Esophagus squamous epithelium (tissue), 4 donors: ENCODE measurements around the gene DPM1.

Experiments used
- POLR2A ChIP-seq, 4 donors: fragments of 450-650 bp; IDR thresholded peaks; one replicate each; pipeline ENCODE4 v1.6.1; 2017; ENCODE audit warnings: antibody characterized with exemption in 4 of 4, mild to moderate bottlenecking in 4 of 4, moderate library complexity in 3 of 4
- TF ChIP-seq, protein P1 (sequence below), 6 experiments: fragments of 450-650 bp in 4 of 6; fragments of 200-600 bp in 2 of 6; sonication (generic) in 2 of 6; IDR thresholded peaks; one replicate each; pipeline ENCODE4 v1.5.1; 2016 to 2019; ENCODE audit warnings: antibody characterized with exemption in 6 of 6, mild to moderate bottlenecking in 4 of 6, moderate library complexity in 4 of 6

DNA sequence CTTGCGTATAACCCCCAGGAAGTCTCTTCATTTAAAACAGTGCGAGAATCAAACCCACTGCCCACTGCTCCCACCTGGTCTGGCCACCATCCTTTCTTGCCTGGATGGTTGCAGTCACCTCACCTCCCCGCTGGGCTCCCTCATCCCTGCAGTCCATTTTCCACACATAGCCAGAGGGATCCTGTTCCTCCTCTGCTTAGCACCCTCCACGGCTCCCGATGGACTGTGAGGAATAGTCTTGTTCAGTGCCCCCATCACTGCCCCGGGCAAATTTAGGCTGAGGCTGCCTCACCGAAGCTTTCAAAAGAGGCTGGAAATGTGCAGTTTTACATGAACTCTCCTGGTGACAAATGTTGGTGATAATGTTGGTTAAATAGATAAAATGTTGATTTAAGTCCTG is 46.9 kb upstream of the DPM1 start:
- TF ChIP-seq, protein P1, sequence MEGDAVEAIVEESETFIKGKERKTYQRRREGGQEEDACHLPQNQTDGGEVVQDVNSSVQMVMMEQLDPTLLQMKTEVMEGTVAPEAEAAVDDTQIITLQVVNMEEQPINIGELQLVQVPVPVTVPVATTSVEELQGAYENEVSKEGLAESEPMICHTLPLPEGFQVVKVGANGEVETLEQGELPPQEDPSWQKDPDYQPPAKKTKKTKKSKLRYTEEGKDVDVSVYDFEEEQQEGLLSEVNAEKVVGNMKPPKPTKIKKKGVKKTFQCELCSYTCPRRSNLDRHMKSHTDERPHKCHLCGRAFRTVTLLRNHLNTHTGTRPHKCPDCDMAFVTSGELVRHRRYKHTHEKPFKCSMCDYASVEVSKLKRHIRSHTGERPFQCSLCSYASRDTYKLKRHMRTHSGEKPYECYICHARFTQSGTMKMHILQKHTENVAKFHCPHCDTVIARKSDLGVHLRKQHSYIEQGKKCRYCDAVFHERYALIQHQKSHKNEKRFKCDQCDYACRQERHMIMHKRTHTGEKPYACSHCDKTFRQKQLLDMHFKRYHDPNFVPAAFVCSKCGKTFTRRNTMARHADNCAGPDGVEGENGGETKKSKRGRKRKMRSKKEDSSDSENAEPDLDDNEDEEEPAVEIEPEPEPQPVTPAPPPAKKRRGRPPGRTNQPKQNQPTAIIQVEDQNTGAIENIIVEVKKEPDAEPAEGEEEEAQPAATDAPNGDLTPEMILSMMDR (IDR thresholded peaks at IDR 0.05) = no peak
- no peak for TF ChIP-seq POLR2A (IDR thresholded peaks at IDR 0.05)
